T-helper 17 cell (primary cell): Measurements from ENCODE around the gene TEX51. TPM values are rescaled to one million over a fixed set of nuclear protein-coding genes. Genes with fewer than 3 reads are reported as not detected.

Source experiments
- ATAC-seq: fragments of 150-1000 bp; cut with Tn5 transposase; 2 replicates; pipeline ENCODE4 v1.10.0; 2021; ENCODE audit warnings: mild to moderate bottlenecking, moderate library complexity
- DNase-seq, 3 donors: peaks; one replicate each; pipeline versions ENCODE4 v3.0.0 to v3.0.0-alpha.2; 2020 to 2021
- H3K9me3 ChIP-seq: one replicate; pipeline ENCODE4 v1.7.0; 2013; ENCODE audit warnings: low read length, mild to moderate bottlenecking; ENCODE audit not compliant: control insufficient read depth, poor library complexity, severe bottlenecking
- H3K27ac Mint-ChIP-seq: one replicate; pipeline ENCODE4 v1.8.0; 2022; ENCODE audit warnings: mild to moderate bottlenecking, moderate library complexity, mixed read lengths
- H3K27me3 Mint-ChIP-seq: one replicate; pipeline ENCODE4 v1.8.0; 2022; ENCODE audit warnings: mixed read lengths
- H3K36me3 Mint-ChIP-seq: one replicate; pipeline ENCODE4 v1.8.0; 2022; ENCODE audit warnings: low read depth, mixed read lengths
- H3K4me1 Mint-ChIP-seq: one replicate; pipeline ENCODE4 v1.8.0; 2022; ENCODE audit warnings: mild to moderate bottlenecking, mixed read lengths
- H3K4me3 Mint-ChIP-seq: one replicate; pipeline ENCODE4 v1.8.0; 2022; ENCODE audit warnings: mild to moderate bottlenecking, moderate library complexity, mixed read lengths
- total RNA-seq, 4 donors: library from RNA in 2 of 4; stranded (reverse) in 2 of 4; gene quantifications; one replicate each; pipeline ENCODE4 v1.2.3 and lab custom pipeline; 2022 to 2026

The TEX51 gene
- total RNA-seq, 2 donors from 2014 or later, result not detected

GRCh38 chr2:126902152-126902835 is 3.6 kb downstream of the TEX51 start:
- DNase-seq (no peak), ATAC-seq (no peak)
- Mint-ChIP-seq H3K27ac (no peak overlapping the region), H3K27me3 (peaks cover 36% of the 10 kb centered on the region), H3K36me3 (peaks cover 5% of the 10 kb centered on the region), H3K4me1 (peaks cover 2% of the 10 kb centered on the region), H3K4me3 (no peak overlapping the region)
- H3K9me3 ChIP-seq, result no peaks in the 10 kb centered on the region

GRCh38 chr2:126902859-126903258 is 4.2 kb downstream of the TEX51 start:
- Mint-ChIP-seq H3K4me1 (peaks cover 2% of the 10 kb centered on the region), H3K27me3 (peaks cover 41% of the 10 kb centered on the region), H3K36me3 (peaks cover 5% of the 10 kb centered on the region), H3K27ac (no peak overlapping the region), H3K4me3 (no peak overlapping the region)
- DNase-seq (no peak), ATAC-seq (no peak)
- no peaks in the 10 kb centered on the region for H3K9me3 ChIP-seq

GRCh38 chr2:126905991-126906390 is 7.3 kb downstream of the TEX51 start:
- H3K36me3 Mint-ChIP-seq, result no peaks in the 10 kb centered on the region
- ATAC-seq (no peak), DNase-seq (no peak)
- H3K27me3 Mint-ChIP-seq, result peaks cover 54% of the 10 kb centered on the region
- H3K4me1 Mint-ChIP-seq, result peaks cover 2% of the 10 kb centered on the region
- H3K4me3 Mint-ChIP-seq, result no peak overlapping the region
- H3K9me3 ChIP-seq, result no peaks in the 10 kb centered on the region
- H3K27ac Mint-ChIP-seq, result no peak overlapping the region

- no peaks in the 10 kb centered on the region for H3K9me3 ChIP-seq
- peaks cover 2% of the 10 kb centered on the region for H3K4me1 Mint-ChIP-seq
Observed at GRCh38 chr2:126906781-126907180, 8.1 kb downstream of the TEX51 start.

GRCh38 chr2:126907671-126908070 is 9.0 kb downstream of the TEX51 start:
- no peaks in the 10 kb centered on the region for H3K9me3 ChIP-seq
- DNase-seq (no peak), ATAC-seq (no peak)
- Mint-ChIP-seq H3K36me3 (no peaks in the 10 kb centered on the region), H3K27ac (no peak overlapping the region), H3K4me3 (no peak overlapping the region), H3K4me1 (peaks cover 2% of the 10 kb centered on the region), H3K27me3 (peaks cover 59% of the 10 kb centered on the region)

More at GRCh38 chr2:126906781-126907180, 8.1 kb downstream of the TEX51 start:
- Mint-ChIP-seq H3K27ac (no peak overlapping the region), H3K4me3 (no peak overlapping the region), H3K36me3 (no peaks in the 10 kb centered on the region), H3K27me3 (peaks cover 56% of the 10 kb centered on the region)
- ATAC-seq (no peak), DNase-seq (no peak)

GRCh38 chr2:126908721-126909177 is 10.1 kb downstream of the TEX51 start:
- ATAC-seq (no peak), DNase-seq (no peak)
- no peak overlapping the region for H3K27ac Mint-ChIP-seq
- no peak overlapping the region for H3K4me3 Mint-ChIP-seq
- peaks cover 2% of the 10 kb centered on the region for H3K4me1 Mint-ChIP-seq
- H3K36me3 Mint-ChIP-seq, result no peaks in the 10 kb centered on the region
- peaks cover 59% of the 10 kb centered on the region for H3K27me3 Mint-ChIP-seq
- H3K9me3 ChIP-seq, result no peaks in the 10 kb centered on the region

GRCh38 chr2:126909366-126909765 is 10.7 kb downstream of the TEX51 start:
- H3K9me3 ChIP-seq, result no peaks in the 10 kb centered on the region
- DNase-seq, result no peak
- peaks cover 2% of the 10 kb centered on the region for H3K4me1 Mint-ChIP-seq
- no peak for ATAC-seq
- no peak overlapping the region for H3K4me3 Mint-ChIP-seq
- no peak overlapping the region for H3K27ac Mint-ChIP-seq
- H3K36me3 Mint-ChIP-seq, result no peaks in the 10 kb centered on the region
- peaks cover 59% of the 10 kb centered on the region for H3K27me3 Mint-ChIP-seq

GRCh38 chr2:126909781-126910180 is 11.1 kb downstream of the TEX51 start:
- no peak overlapping the region for H3K4me3 Mint-ChIP-seq
- H3K36me3 Mint-ChIP-seq, result no peaks in the 10 kb centered on the region
- no peak for DNase-seq
- H3K27me3 Mint-ChIP-seq, result peaks cover 63% of the 10 kb centered on the region
- ATAC-seq, result no peak
- H3K9me3 ChIP-seq, result no peaks in the 10 kb centered on the region
- H3K4me1 Mint-ChIP-seq, result peaks cover 2% of the 10 kb centered on the region
- no peak overlapping the region for H3K27ac Mint-ChIP-seq

GRCh38 chr2:126910637-126911036 is 11.9 kb downstream of the TEX51 start:
- Mint-ChIP-seq H3K4me1 (peaks cover 2% of the 10 kb centered on the region), H3K27ac (no peak overlapping the region), H3K36me3 (no peaks in the 10 kb centered on the region), H3K4me3 (no peak overlapping the region), H3K27me3 (peaks cover 64% of the 10 kb centered on the region)
- no peaks in the 10 kb centered on the region for H3K9me3 ChIP-seq
- no peak for DNase-seq
- ATAC-seq, result no peak

GRCh38 chr2:126911111-126911796 is 12.6 kb downstream of the TEX51 start:
- no peaks in the 10 kb centered on the region for H3K9me3 ChIP-seq
- no peak overlapping the region for H3K27ac Mint-ChIP-seq
- no peak for ATAC-seq
- peaks cover 2% of the 10 kb centered on the region for H3K4me1 Mint-ChIP-seq
- DNase-seq, result no peak
- peaks cover 57% of the 10 kb centered on the region for H3K27me3 Mint-ChIP-seq
- no peak overlapping the region for H3K4me3 Mint-ChIP-seq
- no peaks in the 10 kb centered on the region for H3K36me3 Mint-ChIP-seq

GRCh38 chr2:126912201-126912600 is 13.5 kb downstream of the TEX51 start:
- Mint-ChIP-seq H3K4me1 (no peaks in the 10 kb centered on the region), H3K4me3 (no peak overlapping the region), H3K27ac (no peak overlapping the region), H3K27me3 (peaks cover 50% of the 10 kb centered on the region), H3K36me3 (no peaks in the 10 kb centered on the region)
- no peak for DNase-seq
- no peak for ATAC-seq
- H3K9me3 ChIP-seq, result no peaks in the 10 kb centered on the region

GRCh38 chr2:126913329-126913728 is 14.6 kb downstream of the TEX51 start:
- no peak overlapping the region for H3K27ac Mint-ChIP-seq
- no peak overlapping the region for H3K4me3 Mint-ChIP-seq
- ATAC-seq (no peak), DNase-seq (no peak)
- no peaks in the 10 kb centered on the region for H3K4me1 Mint-ChIP-seq
- H3K9me3 ChIP-seq, result no peaks in the 10 kb centered on the region
- no peaks in the 10 kb centered on the region for H3K36me3 Mint-ChIP-seq
- peaks cover 47% of the 10 kb centered on the region for H3K27me3 Mint-ChIP-seq

- no peaks in the 10 kb centered on the region for H3K36me3 Mint-ChIP-seq
- H3K27ac Mint-ChIP-seq, result no peak overlapping the region
- H3K4me3 Mint-ChIP-seq, result no peak overlapping the region
- H3K27me3 Mint-ChIP-seq, result peaks cover 43% of the 10 kb centered on the region
- no peak for DNase-seq
- no peak for ATAC-seq
- H3K4me1 Mint-ChIP-seq, result no peaks in the 10 kb centered on the region
- no peaks in the 10 kb centered on the region for H3K9me3 ChIP-seq
Observed at GRCh38 chr2:126913881-126914615, 15.4 kb downstream of the TEX51 start.
